ENCODE measurements around the gene GPD2.

Gene GPD2

DNA sequence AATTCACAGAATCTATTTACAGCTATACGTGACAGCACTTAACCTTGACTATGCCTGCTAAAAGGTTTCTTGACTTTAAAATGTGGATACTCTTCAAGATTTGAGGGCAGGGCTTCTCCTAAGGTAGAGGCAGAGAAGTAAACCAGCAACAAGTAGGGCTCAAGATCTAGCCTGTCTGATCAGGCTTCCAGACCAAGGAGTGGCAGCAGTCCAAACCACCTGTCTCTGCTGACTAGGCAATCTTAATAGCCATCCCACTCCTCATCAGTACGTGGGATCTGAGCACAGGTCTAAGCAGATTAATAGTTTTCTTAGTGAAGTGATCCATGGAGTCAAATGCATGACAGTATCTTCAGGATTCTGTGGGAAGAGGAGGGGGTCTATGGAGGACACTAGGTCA, 100.4 kb downstream of the GPD2 start:
- no peak for DNase-seq

DNA sequence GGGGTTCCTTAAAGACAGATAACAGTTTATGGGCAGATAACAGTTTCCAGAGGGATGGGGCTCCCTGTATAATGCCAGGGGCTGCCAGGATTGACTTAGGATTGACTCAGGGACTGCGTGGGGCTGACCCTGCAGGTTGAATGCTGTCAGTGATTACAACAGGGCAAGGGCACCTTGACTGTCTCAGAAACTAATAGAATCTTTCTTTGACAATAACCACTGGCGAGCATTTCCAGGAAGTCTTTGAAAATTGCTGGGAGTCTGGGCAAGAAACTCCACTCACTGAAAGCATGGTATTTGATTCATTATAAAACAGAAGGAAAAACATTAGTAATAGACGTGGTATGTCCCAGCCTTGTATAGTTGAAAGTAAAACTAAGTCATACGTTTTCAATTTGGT, 101.0 kb downstream of the GPD2 start:
- DNase-seq = no peak

DNA sequence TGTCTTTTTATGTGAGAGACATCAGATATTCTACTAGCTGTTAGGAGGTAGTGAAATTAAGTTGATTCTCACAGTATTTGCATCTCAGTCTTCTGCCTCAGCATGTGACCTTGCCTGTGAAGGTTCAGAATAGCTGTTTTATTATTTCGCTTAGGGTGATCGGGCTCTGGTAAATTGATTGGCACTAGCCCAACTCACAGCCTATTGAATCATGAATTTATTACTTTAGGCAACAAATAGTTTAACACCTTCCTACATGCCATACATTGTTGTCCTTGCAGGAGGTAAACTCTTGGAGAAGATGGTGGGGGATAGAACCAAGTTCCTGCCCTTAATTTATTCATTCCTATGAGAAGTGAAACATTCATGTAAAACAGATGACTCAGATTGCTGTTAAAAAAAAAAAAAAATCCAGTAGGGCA, 101.9 kb downstream of the GPD2 start:
- DNase-seq = no peak

DNA sequence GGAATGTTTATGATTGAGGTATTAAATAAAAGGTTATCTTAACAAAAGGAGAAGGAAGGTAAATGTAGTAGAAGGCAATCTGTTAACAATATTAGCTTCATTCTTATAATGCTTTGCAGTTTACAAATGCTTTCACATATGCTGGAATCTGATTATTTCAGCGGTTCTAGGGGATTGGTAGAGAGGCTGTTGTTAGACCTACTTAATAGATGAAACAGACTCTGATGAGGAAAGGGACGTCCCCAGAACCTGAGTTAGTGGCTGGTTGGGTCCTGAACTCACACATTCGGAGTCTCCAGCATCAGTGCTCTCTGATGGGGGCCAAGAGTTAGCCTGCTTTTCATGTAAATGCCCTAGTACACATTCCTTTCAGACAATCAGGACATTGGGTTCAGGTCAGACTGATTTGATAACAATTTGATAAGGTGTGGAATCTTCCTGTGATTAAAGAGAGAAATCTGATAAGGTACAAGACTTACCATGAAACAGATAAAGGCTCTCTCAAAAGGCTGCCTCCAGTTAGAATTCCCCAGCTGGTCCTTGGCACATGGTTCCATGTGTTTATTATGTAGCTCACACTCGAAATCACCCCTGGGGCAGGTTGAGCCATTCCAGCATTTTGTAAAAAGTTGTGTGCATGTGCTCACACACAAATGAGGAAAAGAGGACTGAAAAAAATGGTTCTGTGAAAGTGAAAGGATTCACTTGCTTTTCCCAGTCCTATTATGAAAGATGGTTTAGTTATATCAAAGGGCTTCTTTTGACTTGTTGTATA, 103.1 kb downstream of the GPD2 start:
- no peak for DNase-seq

GRCh38 chr2:156540706-156541105, 104.5 kb downstream of the GPD2 start:
- no peak for DNase-seq

DNA sequence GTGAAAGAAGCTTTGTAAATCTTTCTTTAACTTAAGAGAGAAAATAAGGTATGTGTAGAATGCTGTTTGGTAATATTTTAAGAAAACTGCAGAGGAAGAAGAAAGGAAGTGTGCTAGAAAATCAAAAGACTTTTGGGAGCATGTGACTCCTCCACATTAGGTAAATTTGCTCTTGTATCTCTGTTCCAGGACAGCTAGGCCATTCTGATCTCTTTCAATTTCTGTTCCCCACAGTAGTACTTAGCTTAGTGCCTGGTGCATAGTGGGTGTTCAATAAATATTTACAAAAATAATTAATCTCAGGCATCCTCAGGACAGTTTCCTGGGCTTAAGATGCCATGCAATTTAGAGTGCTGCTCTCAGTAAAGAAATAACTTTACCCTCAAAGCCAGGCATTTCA, 105.0 kb downstream of the GPD2 start:
- no peak for DNase-seq

GRCh38 chr2:156541706-156542105, 105.5 kb downstream of the GPD2 start:
- DNase-seq = no peak

DNA sequence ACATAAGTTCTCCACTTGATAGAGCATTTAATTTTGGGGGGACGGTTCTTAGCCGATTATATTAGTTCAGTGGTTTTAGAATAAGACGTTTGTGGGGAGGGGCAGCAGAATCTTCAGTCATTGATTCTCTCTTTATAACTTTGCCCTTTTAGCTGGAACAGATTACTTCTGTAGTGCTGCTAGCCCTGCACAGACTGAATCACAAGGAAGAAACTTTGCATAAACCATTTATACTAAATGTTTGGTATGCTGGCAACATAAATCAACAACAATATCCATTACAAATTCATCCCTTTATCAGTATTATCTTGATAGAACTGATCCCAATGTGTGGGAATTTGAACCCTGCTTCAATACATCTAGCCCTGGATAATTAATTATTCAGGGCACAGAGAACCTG, 112.2 kb downstream of the GPD2 start:
- DNase-seq = no peak

- no peak for DNase-seq
Observed at GRCh38 chr2:156553714-156554442, 117.7 kb downstream of the GPD2 start.

- DNase-seq = no peak
Observed at GRCh38 chr2:156561326-156561725, 125.1 kb downstream of the GPD2 start.

DNA sequence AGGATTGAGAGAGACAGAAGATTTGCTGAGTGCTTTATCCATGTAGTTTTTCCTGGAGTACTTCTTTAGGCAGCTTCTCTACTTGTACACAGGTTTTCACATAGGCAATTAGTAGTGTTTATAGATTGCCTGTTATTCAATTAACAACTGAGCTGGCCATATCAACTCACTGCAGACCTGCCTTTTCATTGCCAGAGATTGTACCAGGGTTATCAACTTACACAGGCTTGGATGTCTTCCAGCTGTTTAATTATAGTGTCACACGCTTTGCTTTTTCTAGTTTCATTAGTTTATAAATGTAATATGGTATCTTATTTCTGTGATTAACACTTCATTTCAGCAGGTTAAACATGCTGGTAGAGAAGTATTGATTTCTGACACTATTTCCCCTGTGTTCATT, 125.9 kb downstream of the GPD2 start:
- DNase-seq = no peak

- DNase-seq = no peak
Observed at GRCh38 chr2:156563994-156564753, 128.0 kb downstream of the GPD2 start.

DNA sequence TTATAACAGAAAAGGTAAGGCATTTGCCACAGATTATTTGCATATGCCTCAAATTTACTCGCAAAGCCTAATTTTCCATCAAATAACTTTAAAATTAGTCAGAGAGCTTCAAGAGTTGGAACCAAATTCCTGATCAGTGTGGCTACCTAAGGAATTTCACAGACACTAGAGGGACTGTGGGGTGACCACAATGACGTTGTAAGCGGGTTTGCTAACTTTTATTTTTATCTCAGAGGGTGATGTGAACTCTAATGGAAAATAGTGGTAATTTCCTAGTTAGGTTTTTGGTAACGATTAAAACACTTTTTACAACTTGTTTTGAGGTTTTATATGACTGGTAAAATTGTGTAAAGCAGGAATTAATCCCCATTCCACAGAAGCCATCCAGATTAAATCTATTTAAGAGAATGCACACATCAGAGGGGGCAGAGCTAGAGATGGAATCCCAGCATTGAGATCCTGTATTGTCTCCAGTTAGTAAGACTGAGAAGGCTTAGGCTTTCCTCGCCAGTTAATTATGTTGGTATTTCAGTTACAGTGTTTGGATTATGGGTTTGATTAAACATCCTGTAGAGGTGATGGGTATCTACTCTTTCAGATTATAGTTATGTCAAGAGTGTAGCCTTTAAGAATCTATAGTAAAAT, 129.0 kb downstream of the GPD2 start:
- DNase-seq = no peak

- DNase-seq = no peak
Observed at GRCh38 chr2:156573710-156574109, 137.5 kb downstream of the GPD2 start.

DNA sequence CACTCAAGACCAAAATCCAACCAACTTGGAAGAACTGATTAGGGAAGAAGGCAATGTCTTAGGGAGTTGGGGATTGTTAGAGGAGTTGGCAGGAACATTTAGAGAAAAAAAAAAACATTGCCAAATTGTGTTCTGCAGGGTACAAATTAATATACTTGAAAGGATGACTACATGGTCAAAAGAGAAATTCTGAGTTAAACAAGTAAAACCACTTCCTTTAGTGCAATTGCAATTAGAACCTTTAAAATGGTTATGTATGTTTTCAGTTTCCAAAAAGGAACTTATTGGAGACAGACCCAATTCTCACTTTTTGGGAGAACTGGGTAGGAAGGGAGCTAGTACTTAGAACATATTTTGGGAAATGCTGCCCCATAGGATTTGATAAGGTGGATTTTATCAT, 137.9 kb downstream of the GPD2 start:
- no peak for DNase-seq

GRCh38 chr2:156576005-156576404, 139.8 kb downstream of the GPD2 start:
- no peak for DNase-seq

DNA sequence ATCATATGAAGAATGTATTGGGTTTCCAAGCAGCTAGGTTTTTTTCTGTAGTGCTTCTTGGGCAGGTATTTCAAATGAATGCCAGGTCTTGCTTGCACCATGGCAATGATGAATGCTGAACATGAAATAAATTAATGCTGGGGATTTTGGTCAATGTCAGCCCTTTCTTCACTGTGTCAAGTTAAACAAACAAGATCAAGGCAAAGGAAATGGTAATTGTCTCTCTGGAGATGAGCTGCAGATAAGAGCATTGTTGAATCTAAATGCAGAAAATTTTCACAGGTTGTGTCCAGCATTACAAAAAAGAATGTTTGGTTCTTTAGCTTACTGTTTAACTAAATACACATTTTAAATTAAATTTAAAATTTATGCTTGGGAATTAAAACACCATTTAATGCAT, 144.3 kb downstream of the GPD2 start:
- no peak for DNase-seq

- DNase-seq = no peak
Observed at GRCh38 chr2:156581280-156581679, 145.1 kb downstream of the GPD2 start.

- DNase-seq = no peak
Observed at GRCh38 chr2:156585457-156585856, 149.3 kb downstream of the GPD2 start.

DNA sequence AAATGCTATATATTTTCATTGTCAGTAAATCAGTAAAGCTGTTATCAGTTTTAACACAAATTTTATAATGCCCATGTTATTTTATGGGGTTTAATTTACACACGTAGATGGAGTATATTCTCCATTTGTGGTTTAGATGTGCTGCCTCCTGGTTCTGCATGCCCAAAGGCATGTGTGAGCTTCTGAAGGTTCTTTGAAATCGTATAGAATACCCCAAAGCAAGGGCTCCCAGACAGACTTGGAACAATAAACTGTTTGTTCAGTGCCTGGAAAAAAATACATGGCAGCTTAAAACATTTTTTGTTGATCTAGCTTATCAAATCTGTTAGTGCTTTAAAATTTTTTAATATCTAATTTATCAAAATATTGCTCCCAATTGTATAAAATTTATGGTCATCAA, 150.4 kb downstream of the GPD2 start:
- DNase-seq = no peak

DNA sequence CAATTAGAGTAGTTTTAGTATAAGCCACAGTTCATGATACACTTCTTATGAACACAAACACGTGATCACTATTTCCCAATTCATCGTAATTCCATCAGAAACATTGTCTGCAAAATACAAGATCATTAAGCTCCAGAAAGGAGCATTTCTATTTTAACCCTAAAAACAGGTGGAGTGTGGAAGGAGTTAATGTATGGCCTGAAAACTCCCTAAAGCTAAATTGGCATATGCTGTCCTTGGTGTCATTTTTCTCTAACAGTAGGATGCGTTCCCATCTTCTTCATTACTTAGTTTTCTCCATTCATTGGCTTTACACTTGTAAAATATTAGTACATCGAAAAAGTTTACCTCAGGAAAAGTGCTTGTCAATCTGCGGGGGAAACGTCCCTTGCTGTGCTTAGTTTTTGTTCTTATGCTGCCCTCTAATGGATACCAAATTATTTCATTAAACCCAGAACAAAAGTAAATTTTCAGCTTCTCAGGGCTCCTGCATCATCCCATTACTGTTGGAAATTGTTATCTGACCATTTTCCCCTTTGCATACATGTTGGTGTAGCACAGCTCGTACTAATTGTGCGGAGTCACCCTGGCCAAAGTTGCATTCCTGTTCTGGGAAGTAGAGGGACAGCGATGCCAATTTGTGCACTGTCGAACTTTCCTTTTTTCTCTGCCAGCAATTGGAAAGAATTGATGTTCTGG, 153.4 kb downstream of the GPD2 start:
- peak; percentile 20 for DNase-seq

DNA sequence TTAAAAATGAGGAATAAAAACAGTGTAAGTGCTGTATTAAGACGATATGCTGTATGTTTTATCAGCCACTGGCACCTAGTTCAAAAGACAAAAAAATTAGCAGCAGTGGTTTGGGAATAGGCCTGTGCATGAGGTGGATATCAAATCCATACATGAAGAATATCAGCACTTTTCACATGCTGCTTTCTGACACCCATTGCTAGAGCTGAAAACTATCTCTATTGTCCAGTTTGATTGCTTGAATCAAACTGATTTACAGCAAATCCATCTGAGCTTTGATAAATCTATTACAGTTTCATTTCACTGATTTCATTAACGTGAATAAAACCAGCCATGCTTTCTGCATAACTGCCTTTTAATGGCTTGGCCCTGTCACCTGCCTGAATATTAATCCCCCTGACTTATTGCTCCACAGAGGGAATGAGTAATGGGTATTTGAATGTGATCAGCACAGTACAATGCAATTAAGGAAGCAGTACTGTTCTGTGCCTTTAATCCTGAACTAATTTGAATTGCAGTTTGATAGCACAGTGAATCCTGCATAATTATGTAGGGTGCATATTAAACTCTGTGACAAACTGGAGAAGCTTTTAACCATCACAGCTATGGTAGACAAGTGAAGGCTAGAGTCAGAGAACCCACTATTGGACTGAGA, 154.0 kb downstream of the GPD2 start:
- no peak for DNase-seq
